GM12878 (cell line): Measurements from ENCODE around the gene MGARP. TPM values are rescaled to one million over a fixed set of nuclear protein-coding genes. Genes with fewer than 3 reads are reported as not detected.

Experiments used
- BRCA1 ChIP-seq: IDR thresholded peaks from 2 replicates; pipeline ENCODE4 v1.6.1; 2011; ENCODE audit warnings: low read depth, low read length, improper control_type of control experiment
- CEBPZ ChIP-seq: fragments of 150-350 bp; IDR thresholded peaks from 2 replicates; pipeline ENCODE4 v1.6.1; 2016; ENCODE audit warnings: low read depth, low read length
- CHD4 ChIP-seq: fragments of 200-600 bp; sonication (generic); IDR thresholded peaks from 2 replicates; pipeline ENCODE4 v1.6.1; 2016; ENCODE audit warnings: mild to moderate bottlenecking
- CREB1 ChIP-seq: IDR thresholded peaks from 2 replicates; pipeline ENCODE4 v1.6.1; 2012; ENCODE audit warnings: low read depth, mild to moderate bottlenecking, inconsistent platforms
- EGR1 ChIP-seq, 2 experiments: IDR thresholded peaks; 1 replicate in 1 of 2; 2 replicates in 1 of 2; pipeline ENCODE4 v1.6.1; 2011 to 2012; ENCODE audit warnings: low read depth in 2 of 2, low read length in 2 of 2, borderline replicate concordance in 1 of 2, mild to moderate bottlenecking in 1 of 2, moderate library complexity in 1 of 2
- EP300 ChIP-seq, 2 experiments: fragments of 150-350 bp in 1 of 2; IDR thresholded peaks; 2 replicates each; pipeline ENCODE4 v1.6.1; 2011 to 2012; ENCODE audit warnings: low read depth in 2 of 2, low read length in 2 of 2, borderline replicate concordance in 1 of 2, improper control_type of control experiment in 1 of 2, inconsistent platforms in 1 of 2; ENCODE audit not compliant: control insufficient read depth in 1 of 2
- EZH2 ChIP-seq: IDR thresholded peaks from 2 replicates; pipeline ENCODE4 v1.6.1; 2012; ENCODE audit warnings: low read depth, mild to moderate bottlenecking, control low read depth, inconsistent platforms, low read length, borderline replicate concordance; ENCODE audit not compliant: control insufficient read depth
- FOXM1 ChIP-seq: IDR thresholded peaks from 2 replicates; pipeline ENCODE4 v1.6.1; 2012; ENCODE audit warnings: low read depth, mild to moderate bottlenecking, inconsistent platforms, low read length, moderate library complexity
- HDAC6 ChIP-seq: fragments of 200-600 bp; sonication (generic); IDR thresholded peaks from one replicate; pipeline ENCODE4 v1.8.0; 2017; ENCODE audit warnings: antibody characterized with exemption; ENCODE audit not compliant: unreplicated experiment
- HDGF ChIP-seq: fragments of 450-650 bp; IDR thresholded peaks from 2 replicates; pipeline ENCODE4 v1.6.1; 2016; ENCODE audit warnings: antibody characterized with exemption
- MXI1 ChIP-seq: fragments of 150-350 bp; IDR thresholded peaks from 2 replicates; pipeline ENCODE4 v1.6.1; 2011; ENCODE audit warnings: low read depth, mild to moderate bottlenecking, inconsistent platforms, low read length, improper control_type of control experiment
- NFXL1 ChIP-seq: fragments of 450-650 bp; IDR thresholded peaks from 2 replicates; pipeline ENCODE4 v1.6.1; 2017; ENCODE audit warnings: antibody characterized with exemption, mild to moderate bottlenecking, borderline replicate concordance
- NKRF ChIP-seq: fragments of 450-650 bp; conservative IDR thresholded peaks from 2 replicates; pipeline ENCODE4 v1.6.1; 2017; ENCODE audit warnings: mild to moderate bottlenecking, moderate library complexity
- NR2C1 ChIP-seq: fragments of 450-650 bp; IDR thresholded peaks from 2 replicates; pipeline ENCODE4 v1.6.1; 2017; ENCODE audit warnings: antibody characterized with exemption, mild to moderate bottlenecking, moderate library complexity
- PBX3 ChIP-seq: IDR thresholded peaks from 2 replicates; pipeline ENCODE4 v1.6.1; 2011; ENCODE audit warnings: mild to moderate bottlenecking, low read depth, low read length, moderate library complexity; ENCODE audit not compliant: insufficient replicate concordance
- POLR2AphosphoS2 ChIP-seq: IDR thresholded peaks from 2 replicates; pipeline ENCODE4 v1.6.1; 2011; ENCODE audit warnings: low read depth, mild to moderate bottlenecking, low read length, improper control_type of control experiment, moderate library complexity
- SMAD1 ChIP-seq: fragments of 450-650 bp; IDR thresholded peaks from 2 replicates; pipeline ENCODE4 v1.6.1; 2018; ENCODE audit warnings: mild to moderate bottlenecking, low read depth; ENCODE audit not compliant: partially characterized antibody
- SMAD5 ChIP-seq: IDR thresholded peaks from 2 replicates; pipeline ENCODE4 v1.6.1; 2016; ENCODE audit warnings: antibody characterized with exemption, low read depth
- SREBF1 ChIP-seq: IDR thresholded peaks from 2 replicates; pipeline ENCODE4 v1.6.1; 2012; ENCODE audit warnings: mild to moderate bottlenecking, low read length
- TAF1 ChIP-seq: IDR thresholded peaks from 2 replicates; pipeline ENCODE4 v1.6.1; 2011; ENCODE audit warnings: mild to moderate bottlenecking, low read depth, low read length, borderline replicate concordance
- TCF12 ChIP-seq: IDR thresholded peaks from 2 replicates; pipeline ENCODE4 v1.6.1; 2011; ENCODE audit warnings: low read depth, mild to moderate bottlenecking, low read length
- TCF3 ChIP-seq: IDR thresholded peaks from 2 replicates; pipeline ENCODE4 v1.6.1; 2012; ENCODE audit warnings: low read depth, mild to moderate bottlenecking, low read length, borderline replicate concordance; ENCODE audit not compliant: insufficient read depth
- TCF7 ChIP-seq: IDR thresholded peaks from 2 replicates; pipeline ENCODE4 v1.6.1; 2014; ENCODE audit warnings: antibody characterized with exemption, borderline replicate concordance
- ZNF217 ChIP-seq: fragments of 450-650 bp; IDR thresholded peaks from 2 replicates; pipeline ENCODE4 v1.6.1; 2017; ENCODE audit warnings: antibody characterized with exemption, mild to moderate bottlenecking
- ZNF622 ChIP-seq: fragments of 450-650 bp; IDR thresholded peaks from 2 replicates; pipeline ENCODE4 v1.6.1; 2017; ENCODE audit warnings: mild to moderate bottlenecking, inconsistent platforms
- polyA plus RNA-seq, 11 experiments: library from polyadenylated mRNA; depleted of rRNA in 4 of 11; unstranded in 6 of 11; stranded (reverse) in 5 of 11; fragments of >200 nt; fragmentation: Nextera tagmentation in 4 of 11; fragmentation: Illumina TruSeq in 1 of 11; extraction: Ambion mirVana in 4 of 11; extraction: Trizol in 1 of 11; gene quantifications; 1 replicate in 1 of 11; 2 replicates in 10 of 11; pipeline versions ENCODE4 v1.2.1 to v1.2.3, GENCODE V29; 2011 to 2016; ENCODE audit warnings: inconsistent platforms in 2 of 11, missing spikeins in 2 of 11, low read depth in 1 of 11
- total RNA-seq, 4 experiments: library from RNA; depleted of rRNA in 3 of 4; stranded (reverse); fragments of >200 nt in 3 of 4; fragmentation: Illumina TruSeq in 1 of 4; extraction: Trizol in 1 of 4; gene quantifications; 2 replicates each; pipeline versions ENCODE4 v1.2.1 to v1.2.3, GENCODE V29; 2013 to 2021

Gene MGARP
- total and polyA plus RNA-seq, 10 of the 15 experiments (the other 5 are each of a cell fraction or from before 2014, with no cell fraction given), result 0.04 to 0.23 (median 0.08) TPM; not detected in 7

- TF ChIP-seq TCF3 (peak; percentile 65; the same call in 1 of the 2 replicates), TAF1 (peak; percentile 91), SMAD5 (peak; percentile 59; the same call in 1 of the 2 replicates), EP300 (IDR thresholded peaks at IDR 0.05; ENCODE audit: borderline replicate concordance in 1 of 2, control insufficient read depth in 1 of 2, low read depth in 2 of 2, low read length in 2 of 2) (0 out of 4 replicates have a peak, but pooled peaks of 1 of the 2 experiments have one; percentile 10), NKRF (peak; percentile 49; the same call in 1 of the 2 replicates), BRCA1 (no peak), EZH2 (no peak), FOXM1 (no peak), ZNF622 (no peak), MXI1 (no peak), NFXL1 (no peak), EGR1 (IDR thresholded peaks at IDR 0.05; ENCODE audit: borderline replicate concordance in 1 of 2, low read depth in 2 of 2, low read length in 2 of 2) (peak in 1 of 2 experiments; percentile 78; a peak in 2 of 3 replicates), CHD4 (no peak), ZNF217 (no peak), NR2C1 (no peak), SMAD1 (no peak), SREBF1 (no peak), TCF7 (no peak), HDAC6 (no peak), TCF12 (no peak), POLR2AphosphoS2 (no peak; the same call in 1 of the 2 replicates), CREB1 (peak; percentile 72), CEBPZ (no peak), PBX3 (no peak), HDGF (peak; percentile 92; the same call in 1 of the 2 replicates)
Measured at GRCh38 chr4:139295206-139295941, 15.3 kb upstream of the MGARP start (continued).
